GM21515 (cell line): Measurements from ENCODE around the gene RTP5.
"Not testable (repeated sequence)": the region's sequence is repeated elsewhere in the genome, so short reads cannot be mapped to it uniquely, and the experiment has no call there.

Experiments
- ATAC-seq: cut with Tn5 transposase; IDR thresholded peaks from one replicate; pipeline ENCODE4 v1.9.1; 2021; ENCODE audit not compliant: unreplicated experiment

RTP5 gene

DNA sequence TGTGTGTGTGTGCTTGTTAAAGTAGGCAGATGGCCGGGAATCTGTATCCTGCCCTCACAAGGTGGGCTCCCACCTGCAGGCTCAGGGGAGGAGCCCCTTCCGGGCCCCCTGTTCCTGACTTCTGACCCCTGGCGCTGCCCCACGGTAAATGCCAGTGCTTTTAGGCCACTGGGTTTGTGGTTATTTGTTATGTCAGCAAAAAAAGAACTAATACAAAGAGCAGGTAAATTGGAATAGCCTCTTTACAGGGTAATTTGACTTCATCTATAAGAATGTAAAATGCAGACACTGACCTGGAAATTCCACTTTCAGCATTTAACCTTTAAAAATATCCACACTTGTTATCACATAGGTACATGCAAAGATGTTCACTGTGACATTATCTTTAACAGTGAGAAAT is 44.2 kb downstream of the RTP5 start:
- no peak for ATAC-seq

GRCh38 chr2:241914542-241914941 is 45.0 kb downstream of the RTP5 start:
- ATAC-seq, result no peak

DNA sequence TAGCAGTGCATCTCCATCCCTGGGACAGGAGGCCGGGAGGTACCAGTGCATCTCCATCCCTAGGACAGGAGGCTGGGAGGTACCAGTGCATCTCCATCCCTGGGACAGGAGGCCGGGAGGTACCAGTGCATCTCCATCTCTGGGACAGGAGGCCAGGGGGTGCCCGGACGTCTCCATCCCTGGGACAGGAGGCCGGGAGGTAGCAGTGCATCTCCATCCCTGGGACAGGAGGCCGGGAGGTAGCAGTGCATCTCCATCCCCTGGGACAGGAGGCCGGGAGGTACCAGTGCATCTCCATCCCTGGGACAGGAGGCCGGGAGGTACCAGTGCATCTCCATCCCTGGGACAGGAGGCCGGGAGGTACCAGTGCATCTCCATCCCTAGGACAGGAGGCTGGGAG is 52.1 kb downstream of the RTP5 start:
- ATAC-seq, result not testable (repeated sequence)

DNA sequence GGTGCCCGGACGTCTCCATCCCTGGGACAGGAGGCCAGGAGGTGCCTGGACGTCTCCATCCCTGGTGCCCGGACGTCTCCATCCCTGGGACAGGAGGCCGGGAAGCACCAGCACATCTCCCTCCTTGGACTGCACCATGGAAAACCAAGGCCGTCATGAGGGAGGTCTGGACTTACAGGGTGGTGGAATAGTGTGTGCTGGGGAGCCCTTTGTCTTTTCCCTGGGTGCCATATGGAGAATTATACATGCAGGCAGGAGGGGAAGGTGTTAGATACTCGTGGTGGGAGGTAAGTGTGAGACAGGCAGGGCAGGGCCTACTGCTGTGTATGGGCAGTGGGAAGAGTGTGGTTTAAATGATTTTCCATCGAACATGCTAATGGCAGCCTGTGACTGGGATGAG is 52.9 kb downstream of the RTP5 start:
- no peak for ATAC-seq

DNA sequence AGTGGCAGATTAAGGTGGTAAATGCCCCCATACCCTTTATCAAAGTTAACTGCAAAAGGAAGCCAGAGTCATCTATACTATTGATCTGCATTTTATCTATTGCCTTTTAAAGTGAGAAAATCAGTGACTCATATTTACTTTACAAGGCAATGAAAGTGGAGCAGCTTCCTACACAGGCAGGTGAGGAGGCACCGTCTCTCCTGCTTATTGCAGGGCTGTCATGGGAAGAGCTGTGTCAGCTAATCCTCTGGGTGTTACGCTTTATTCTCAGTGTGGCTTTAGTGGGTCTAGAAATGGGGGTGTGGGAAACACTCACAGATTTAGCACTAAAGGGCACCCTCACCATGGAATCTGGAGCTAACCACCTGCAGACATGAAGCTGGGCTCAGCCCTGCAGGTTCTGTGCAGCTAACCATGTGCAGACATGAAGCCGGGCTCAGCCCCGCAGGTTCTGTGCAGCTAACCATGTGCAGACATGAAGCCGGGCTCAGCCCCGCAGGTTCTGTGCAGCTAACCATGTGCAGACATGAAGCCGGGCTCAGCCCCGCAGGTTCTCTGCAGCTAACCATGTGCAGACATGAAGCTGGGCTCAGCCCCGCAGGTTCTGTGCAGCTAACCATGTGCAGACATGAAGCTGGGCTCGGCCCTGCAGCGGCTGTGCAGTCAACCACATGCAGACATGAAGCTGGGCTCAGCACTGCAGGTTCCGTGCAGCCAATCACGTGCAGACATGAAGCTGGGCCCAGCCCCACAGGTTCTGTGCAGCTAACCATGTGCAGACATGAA is 53.5 kb downstream of the RTP5 start:
- not testable (repeated sequence) for ATAC-seq
